ENCODE measurements around the gene SLFN12L. TPM values are rescaled to one million over a fixed set of nuclear protein-coding genes. Genes with fewer than 3 reads are reported as not detected.
"Not testable (repeated sequence)": the region's sequence is repeated elsewhere in the genome, so short reads cannot be mapped to it uniquely, and the experiment has no call there.

SLFN12L gene
- total and polyA plus RNA-seq, 7 experiments from 2014 or later = 12.0 to 111 (median 43.6) TPM

DNA sequence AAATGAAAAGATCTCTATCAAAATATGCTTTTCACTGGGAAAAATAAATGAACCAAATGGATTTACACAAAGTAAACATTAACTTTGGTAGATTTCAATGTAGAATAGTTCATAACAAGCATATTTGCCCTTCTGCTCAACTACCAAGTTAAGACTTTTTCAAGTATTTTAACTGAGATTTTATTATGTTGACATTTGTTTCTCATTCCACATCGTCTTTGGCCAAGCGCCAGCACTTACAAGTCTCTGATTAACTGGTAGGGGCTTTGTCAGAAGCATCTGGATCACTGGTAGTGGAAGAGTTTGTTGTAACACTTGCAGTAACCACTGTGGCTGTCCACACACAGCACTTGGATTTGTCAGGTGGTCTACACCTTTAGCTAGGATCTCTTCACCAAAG lies 22.9 kb downstream of the SLFN12L start:
- intact Hi-C loops (cut with micrococcal nuclease) = no loop called here
- CTCF ChIA-PET = interaction anchor here (0.9 kb wide), 1 partner anchor 26 kb away, joined by 3 read pairs; no protein-coding TSS in a partner anchor

DNA sequence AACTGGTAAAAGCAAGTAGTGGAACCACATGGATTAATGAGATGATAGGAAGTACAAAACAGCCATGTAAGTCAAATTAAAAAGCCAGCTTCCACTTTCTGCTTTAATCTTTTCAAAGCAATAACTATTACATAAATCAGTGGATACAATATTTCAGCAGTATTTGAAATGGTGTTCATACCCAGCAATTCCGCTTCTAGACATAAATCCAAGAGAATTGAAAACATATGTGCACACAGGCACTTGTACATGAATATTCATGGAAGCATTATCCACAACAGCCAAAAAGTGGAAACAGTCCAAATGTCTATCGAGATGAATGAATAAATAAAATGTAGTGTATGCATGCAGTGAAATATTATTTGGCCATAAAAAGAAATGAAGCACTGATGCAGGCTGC lies 27.4 kb downstream of the SLFN12L start:
- no peaks in the 10 kb centered on the region for H3K9me3 ChIP-seq (ENCODE audit: control insufficient read depth in 2 of 3, low read length in 3 of 3)
- Mint-ChIP-seq H3K4me1 (peaks cover 23 to 52% (median 43%) of the 10 kb centered on the region in 7 donors), H3K4me3 (peak overlapping the region in 1 of 10 donors; percentile 14), H3K36me3 (peaks cover 20 to 71% (median 55%) of the 10 kb centered on the region in 5 donors), H3K27me3 (no peaks in the 10 kb centered on the region), H3K9me3 (peaks cover 0 to 14% (median 2%) of the 10 kb centered on the region in 11 donors), H3K27ac (peak overlapping the region in 1 of 9 donors; percentile 52)
- no peak overlapping the region for H3K4me3 ChIP-seq (ENCODE audit: low read length)
- intact Hi-C loops (cut with micrococcal nuclease) = loop anchor here in 1 of 2 donors (2.0 kb wide), 1 partner anchor 13 kb away; no protein-coding TSS in a partner anchor
- no peak for ATAC-seq
- peaks cover 3 to 30% (median 22%) of the 10 kb centered on the region in 3 experiments for H3K36me3 ChIP-seq (ENCODE audit: control insufficient read depth in 2 of 3, insufficient read depth in 3 of 3, low read length in 3 of 3)
- peaks cover 0 to 20% of the 10 kb centered on the region in 2 donors for H3K4me1 ChIP-seq (ENCODE audit: control insufficient read depth in 2 of 2, insufficient read depth in 2 of 2, low read length in 2 of 2)
- H3K27me3 ChIP-seq (ENCODE audit: control insufficient read depth in 2 of 2, insufficient read depth in 2 of 2, low read length in 2 of 2) = no peaks in the 10 kb centered on the region
- ChIA-PET CTCF (no interaction called here), POLR2A (no interaction called here)
- no peak overlapping the region for H3K27ac ChIP-seq (ENCODE audit: low read depth, low read length)
- DNase-seq = no peak

More for the DNA sequence above, 22.9 kb downstream of the SLFN12L start:
- H3K27ac Mint-ChIP-seq = peak overlapping the region in 1 of 9 donors; percentile 92
- POLR2A ChIA-PET = interaction anchor here (1.0 kb wide), 1 partner anchor 28 kb away, joined by 6 read pairs; no protein-coding TSS in a partner anchor
- no peak for DNase-seq
- peaks cover 0 to 25% (median 25%) of the 10 kb centered on the region in 3 experiments for H3K36me3 ChIP-seq (ENCODE audit: control insufficient read depth in 2 of 3, insufficient read depth in 3 of 3, low read length in 3 of 3)
- no peak for ATAC-seq
- peaks cover 0 to 4% (median 0%) of the 10 kb centered on the region in 5 donors for H3K27me3 Mint-ChIP-seq
- no peak overlapping the region for H3K27ac ChIP-seq (ENCODE audit: low read depth, low read length)
- no peak overlapping the region for H3K4me3 ChIP-seq (ENCODE audit: low read length)
- peaks cover 45 to 78% (median 77%) of the 10 kb centered on the region in 7 donors for H3K4me1 Mint-ChIP-seq
- H3K9me3 ChIP-seq (ENCODE audit: control insufficient read depth in 2 of 3, low read length in 3 of 3) = no peaks in the 10 kb centered on the region
- H3K4me3 Mint-ChIP-seq = no peak overlapping the region
- H3K9me3 Mint-ChIP-seq = peaks cover 0 to 3% (median 0%) of the 10 kb centered on the region in 11 donors
- H3K27me3 ChIP-seq (ENCODE audit: control insufficient read depth in 2 of 2, insufficient read depth in 2 of 2, low read length in 2 of 2) = no peaks in the 10 kb centered on the region
- H3K36me3 Mint-ChIP-seq = peaks cover 22 to 74% (median 67%) of the 10 kb centered on the region in 5 donors
- peaks cover 8 to 51% of the 10 kb centered on the region in 2 donors for H3K4me1 ChIP-seq (ENCODE audit: control insufficient read depth in 2 of 2, insufficient read depth in 2 of 2, low read length in 2 of 2)

DNA sequence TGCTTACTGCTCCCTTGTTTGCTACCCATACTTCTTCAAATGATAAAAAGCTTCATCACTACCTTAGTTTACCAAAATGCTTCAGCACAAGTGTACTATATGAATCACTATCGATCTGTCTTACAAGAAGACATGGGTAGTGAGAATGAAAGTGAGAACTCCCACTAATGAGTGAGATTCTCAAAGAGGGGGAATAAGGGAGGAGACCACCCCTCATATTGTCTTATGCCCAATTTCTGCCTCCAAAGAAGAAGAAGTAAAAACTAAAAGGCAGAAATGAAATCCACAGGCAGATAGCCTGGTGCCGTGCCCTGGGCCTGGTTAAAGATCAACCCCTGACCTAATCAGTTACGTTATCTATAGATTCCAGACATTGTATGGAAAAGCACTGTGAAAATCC lies 29.8 kb downstream of the SLFN12L start:
- Mint-ChIP-seq H3K4me1 (peaks cover 14 to 48% (median 33%) of the 10 kb centered on the region in 7 donors), H3K9me3 (peaks cover 0 to 14% (median 2%) of the 10 kb centered on the region in 11 donors), H3K36me3 (peaks cover 10 to 68% (median 57%) of the 10 kb centered on the region in 5 donors), H3K27ac (peak overlapping the region in 2 of 9 donors; percentile 34 to 50)
- ATAC-seq; H3K4me3 ChIP-seq (ENCODE audit: low read length); DNase-seq; H3K4me3 Mint-ChIP-seq; H3K27ac ChIP-seq (ENCODE audit: low read depth, low read length); H3K9me3 ChIP-seq (ENCODE audit: control insufficient read depth in 2 of 3, low read length in 3 of 3); H3K27me3 Mint-ChIP-seq; H3K4me1 ChIP-seq (ENCODE audit: control insufficient read depth in 2 of 2, insufficient read depth in 2 of 2, low read length in 2 of 2); H3K27me3 ChIP-seq (ENCODE audit: control insufficient read depth in 2 of 2, insufficient read depth in 2 of 2, low read length in 2 of 2); intact Hi-C loops (cut with micrococcal nuclease): not testable (repeated sequence)
- POLR2A ChIA-PET = interaction anchor here (0.6 to 1.2 kb wide), 2 partner anchors 15 to 336 kb away, joined by 3 read pairs; no protein-coding TSS in a partner anchor
- CTCF ChIA-PET = interaction anchor here (1.3 kb wide), 1 partner anchor 32 kb away, joined by 3 read pairs; no protein-coding TSS in a partner anchor
- H3K36me3 ChIP-seq (ENCODE audit: control insufficient read depth in 2 of 3, insufficient read depth in 3 of 3, low read length in 3 of 3) = peaks cover 3 to 15% (median 5%) of the 10 kb centered on the region in 3 experiments

DNA sequence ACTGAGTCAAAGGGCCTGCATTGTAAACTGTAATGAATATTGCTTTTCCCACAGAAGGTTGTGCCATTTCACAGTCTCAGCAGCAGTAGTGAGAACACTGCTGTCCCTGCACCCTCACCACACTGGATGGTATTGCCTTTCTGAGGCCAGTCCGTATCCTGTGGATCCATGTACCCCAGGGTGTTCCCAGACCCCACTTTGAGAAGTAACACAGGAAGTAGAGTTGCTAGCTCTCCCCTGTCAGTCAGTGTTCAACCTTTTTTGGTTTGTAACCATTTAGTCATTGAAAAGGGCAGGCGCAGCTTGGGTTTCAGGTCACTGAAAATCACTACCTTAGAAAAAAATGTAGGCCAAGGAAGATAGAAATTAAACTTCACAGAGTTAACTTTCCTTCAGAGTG lies 37.9 kb downstream of the SLFN12L start:
- Histone ChIP-seq H3K4me3 (ENCODE audit: low read length) (no peak overlapping the region), H3K27me3 (ENCODE audit: control insufficient read depth in 2 of 2, insufficient read depth in 2 of 2, low read length in 2 of 2) (no peaks in the 10 kb centered on the region), H3K4me1 (ENCODE audit: control insufficient read depth in 2 of 2, insufficient read depth in 2 of 2, low read length in 2 of 2) (peaks cover 4 to 6% of the 10 kb centered on the region in 2 donors), H3K9me3 (ENCODE audit: control insufficient read depth in 2 of 3, low read length in 3 of 3) (peaks cover 0 to 3% (median 0%) of the 10 kb centered on the region in 3 experiments), H3K27ac (ENCODE audit: low read depth, low read length) (peak overlapping the region; percentile 24), H3K36me3 (ENCODE audit: control insufficient read depth in 2 of 3, insufficient read depth in 3 of 3, low read length in 3 of 3) (peaks cover 0 to 10% (median 0%) of the 10 kb centered on the region in 3 experiments)
- peaks cover 0 to 12% (median 5%) of the 10 kb centered on the region in 11 donors for H3K9me3 Mint-ChIP-seq
- no peak overlapping the region for H3K4me3 Mint-ChIP-seq
- CTCF ChIA-PET = no interaction called here
- ATAC-seq = no peak
- intact Hi-C loops (cut with micrococcal nuclease) = no loop called here
- peaks cover 14 to 39% (median 38%) of the 10 kb centered on the region in 5 donors for H3K36me3 Mint-ChIP-seq
- peaks cover 36 to 87% (median 73%) of the 10 kb centered on the region in 7 donors for H3K4me1 Mint-ChIP-seq
- POLR2A ChIA-PET = interaction anchor here (0.6 to 2.9 kb wide), 7 partner anchors 9 to 130 kb away, joined by 3 to 23 read pairs (median 4); partner anchors contain the start of gene SLFN11
- H3K27ac Mint-ChIP-seq = peak overlapping the region in 5 of 9 donors; percentile 13 to 59 (median 40)
- no peaks in the 10 kb centered on the region for H3K27me3 Mint-ChIP-seq
- DNase-seq = no peak

DNA sequence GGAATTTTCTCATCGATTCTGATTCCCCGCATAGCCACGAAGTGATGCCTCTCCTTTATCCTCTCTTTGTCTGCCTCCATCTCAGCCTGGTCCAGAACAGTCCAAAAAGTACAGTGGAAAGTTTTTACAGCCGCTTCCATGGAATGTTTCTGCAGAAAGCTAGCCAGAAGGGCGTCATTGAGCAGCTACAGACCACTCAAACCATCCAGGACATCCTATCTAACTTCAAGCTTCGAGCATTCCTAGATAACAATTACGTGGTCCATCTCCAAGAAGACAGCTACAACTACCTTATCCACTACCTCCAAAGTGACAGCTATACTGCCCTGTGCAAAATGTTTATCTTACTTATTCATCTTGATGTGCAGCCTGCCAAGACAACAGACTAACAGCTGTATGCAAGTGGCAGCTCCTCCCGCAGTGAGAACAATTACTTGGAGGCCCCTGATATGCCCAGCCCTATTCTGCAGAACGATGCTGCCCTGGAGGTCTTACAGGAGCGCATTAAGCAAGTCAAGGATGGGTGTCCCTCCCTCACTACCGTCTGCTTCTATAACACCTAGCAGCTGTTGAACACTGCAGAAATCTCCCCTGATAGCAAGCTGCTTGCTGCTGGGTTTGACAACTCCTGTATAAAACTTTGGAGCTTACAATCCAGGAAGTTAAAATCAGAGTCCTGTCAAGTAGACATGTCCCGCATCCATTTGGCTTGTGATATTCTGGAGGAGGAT lies 38.9 kb downstream of the SLFN12L start:
- no peak for ATAC-seq
- peaks cover 4 to 6% of the 10 kb centered on the region in 2 donors for H3K4me1 ChIP-seq (ENCODE audit: control insufficient read depth in 2 of 2, insufficient read depth in 2 of 2, low read length in 2 of 2)
- no peak overlapping the region for H3K27ac ChIP-seq (ENCODE audit: low read depth, low read length)
- H3K4me3 ChIP-seq (ENCODE audit: low read length) = no peak overlapping the region
- Mint-ChIP-seq H3K36me3 (peaks cover 14 to 35% (median 30%) of the 10 kb centered on the region in 5 donors), H3K27me3 (no peaks in the 10 kb centered on the region), H3K4me3 (peak overlapping the region; percentile 24 to 83 (median 66)), H3K27ac (peak overlapping the region in 6 of 9 donors; percentile 26 to 75 (median 40)), H3K4me1 (peaks cover 42 to 86% (median 71%) of the 10 kb centered on the region in 7 donors), H3K9me3 (peaks cover 0 to 12% (median 5%) of the 10 kb centered on the region in 11 donors)
- CTCF ChIA-PET = interaction anchor here (1.2 kb wide), 1 partner anchor 186 kb away, joined by 3 read pairs; no protein-coding TSS in a partner anchor
- peaks cover 0 to 3% (median 0%) of the 10 kb centered on the region in 3 experiments for H3K9me3 ChIP-seq (ENCODE audit: control insufficient read depth in 2 of 3, low read length in 3 of 3)
- POLR2A ChIA-PET = interaction anchor here (1.0 to 2.9 kb wide), 6 partner anchors 10 to 125 kb away, joined by 3 to 23 read pairs (median 4); partner anchors contain the start of gene SLFN11
- no peaks in the 10 kb centered on the region for H3K27me3 ChIP-seq (ENCODE audit: control insufficient read depth in 2 of 2, insufficient read depth in 2 of 2, low read length in 2 of 2)
- H3K36me3 ChIP-seq (ENCODE audit: control insufficient read depth in 2 of 3, insufficient read depth in 3 of 3, low read length in 3 of 3) = peaks cover 0 to 10% (median 0%) of the 10 kb centered on the region in 3 experiments
- intact Hi-C loops (cut with micrococcal nuclease) = no loop called here
- DNase-seq = no peak

Measured in naive thymus-derived CD4-positive, alpha-beta T cell (primary cell).